Myocyte (in vitro differentiated cells): ENCODE results near the gene IRAK1. TPM values are rescaled to one million over a fixed set of nuclear protein-coding genes. Genes with fewer than 3 reads are reported as not detected.

Source experiments
- DNase-seq: peaks from one replicate; pipeline ENCODE4 v3.0.0-alpha.2; 2012; ENCODE audit warnings: low read depth
- total RNA-seq: library from RNA; depleted of rRNA; stranded (reverse); fragments of >200 nt; gene quantifications from 2 replicates; pipeline ENCODE4 v1.2.3, GENCODE V29; 2014

IRAK1 gene
- total RNA-seq, 1 donor from 2014 or later = 90.4 TPM

DNA sequence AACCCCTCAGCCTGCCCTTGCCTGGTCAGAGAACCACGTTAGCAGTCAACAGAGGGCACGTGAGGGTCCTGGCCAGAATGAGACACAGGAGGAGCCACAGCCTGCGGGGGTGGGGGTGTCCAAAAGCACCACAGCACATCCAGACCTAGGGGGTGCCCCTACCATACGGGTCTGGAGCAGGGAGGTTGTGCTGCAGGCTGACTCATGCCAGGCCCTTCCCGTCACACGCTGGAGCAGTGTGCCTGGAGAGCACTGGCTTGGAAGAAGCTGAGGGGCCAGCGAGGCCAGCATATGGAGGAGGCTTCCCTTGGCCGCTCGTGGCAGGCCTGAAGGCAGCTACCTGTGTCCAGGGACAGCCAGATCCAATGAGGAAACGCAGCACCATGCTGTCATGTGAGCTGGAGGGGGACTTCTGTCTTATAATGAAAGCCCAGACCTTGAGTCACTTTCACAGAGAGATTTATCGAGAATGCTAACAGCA is 1.5 kb upstream of the IRAK1 start:
- peak; percentile 50 for DNase-seq

GRCh38 chrX:154020536-154021115 is 924 bp upstream of the IRAK1 start:
- DNase-seq = peak; percentile 42

DNA sequence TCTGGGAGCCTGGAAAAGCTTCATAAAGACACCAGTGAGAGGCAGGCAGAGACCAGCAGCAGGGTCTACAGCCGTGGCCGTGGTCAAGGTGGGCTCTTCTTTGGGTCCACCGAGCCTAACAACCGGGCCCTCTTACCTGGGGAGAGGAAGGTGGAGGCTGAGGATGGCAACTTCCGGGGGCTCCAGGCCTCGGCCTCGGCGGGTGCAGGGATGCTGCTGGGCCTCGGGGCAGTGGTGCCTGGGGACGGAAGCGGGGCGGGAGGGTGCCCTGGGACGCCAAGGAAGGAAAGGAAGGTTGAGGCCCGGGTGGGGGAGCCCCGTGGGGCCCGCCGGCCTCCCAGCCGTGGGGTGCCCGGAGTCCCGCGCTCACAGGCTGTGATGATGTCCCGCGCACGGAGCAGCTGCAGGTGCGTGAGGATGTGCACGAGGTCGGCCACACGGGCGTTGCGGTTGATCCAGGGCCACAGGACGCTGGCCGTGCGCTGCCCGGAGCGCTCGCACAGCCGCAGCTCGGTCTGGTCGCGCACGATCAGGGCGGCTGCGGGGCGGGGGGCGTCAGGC is 561 bp downstream of the IRAK1 start:
- DNase-seq = no peak

GRCh38 chrX:154018518-154019060 is 1.1 kb downstream of the IRAK1 start:
- DNase-seq = no peak

DNA sequence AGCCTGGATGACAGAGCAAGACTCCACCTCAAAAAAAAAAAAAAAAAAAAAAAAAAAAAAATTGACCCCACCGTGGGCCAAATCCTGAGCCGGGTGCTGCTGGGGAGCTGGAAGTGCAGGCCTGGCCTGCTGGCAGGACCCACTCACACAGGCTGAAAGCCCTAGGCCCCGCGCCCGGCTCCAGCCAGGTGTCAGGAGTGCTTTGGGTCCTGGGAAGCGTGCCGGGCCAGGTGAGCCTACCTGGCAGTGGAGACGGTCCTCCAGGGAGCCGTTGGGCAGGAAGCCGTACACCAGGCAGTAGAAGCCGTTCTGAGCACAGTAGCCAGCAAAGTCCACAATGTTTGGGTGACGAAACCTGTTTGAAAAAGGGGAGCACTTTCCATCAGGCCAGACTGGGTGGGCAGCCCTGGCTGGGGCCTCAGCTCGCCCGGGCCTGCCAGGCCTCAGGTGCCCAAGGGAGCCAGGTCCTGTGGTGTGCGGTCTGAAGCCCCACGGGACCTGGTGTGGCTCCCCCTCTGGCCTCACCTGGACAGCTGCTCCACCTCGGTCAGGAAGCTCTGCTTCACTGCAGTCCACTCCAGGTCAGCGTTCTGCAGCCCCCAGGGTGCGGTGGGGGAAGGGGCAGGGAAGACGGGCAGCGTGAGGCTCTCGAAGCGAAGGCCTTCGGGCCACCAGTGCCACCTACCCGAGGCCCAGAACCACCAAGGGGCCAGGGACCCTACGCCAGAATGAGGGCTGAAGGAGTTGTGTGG is 1.8 kb downstream of the IRAK1 start:
- no peak for DNase-seq

GRCh38 chrX:154016366-154017076 is 3.2 kb downstream of the IRAK1 start:
- DNase-seq = no peak

DNA sequence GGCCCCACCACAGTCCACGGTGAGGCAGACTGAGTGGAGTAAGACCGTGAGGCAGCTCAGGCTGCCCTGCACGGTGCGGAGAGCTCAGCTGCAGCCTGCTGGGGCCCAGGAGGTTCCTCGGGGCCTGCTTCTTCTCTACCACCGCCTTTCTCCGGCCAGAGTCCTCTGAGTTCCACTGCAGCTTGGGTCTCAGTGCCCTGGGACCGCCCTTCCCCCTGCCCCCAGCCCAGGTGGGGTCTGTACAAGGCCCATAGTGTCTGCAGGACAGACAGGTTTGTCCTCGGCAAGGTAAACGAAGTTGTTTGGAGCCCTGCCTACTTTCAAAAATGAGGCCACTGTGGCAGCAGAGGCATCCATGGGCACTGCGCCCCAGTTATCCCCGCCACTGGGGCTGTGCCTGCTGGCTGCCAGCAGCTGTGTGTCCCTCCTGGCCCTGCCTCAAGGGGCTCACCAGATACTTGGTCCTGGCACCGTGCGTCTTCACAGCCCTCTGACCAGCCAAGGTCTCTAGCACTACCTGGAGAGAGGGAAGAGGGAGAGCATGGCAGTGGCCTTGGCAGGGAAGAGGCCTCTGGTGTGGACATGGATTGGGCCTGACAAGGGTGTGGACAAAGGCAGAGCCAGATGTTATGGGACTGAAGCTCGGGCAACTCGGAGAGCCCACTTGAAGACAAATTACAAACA is 4.0 kb downstream of the IRAK1 start:
- DNase-seq = no peak

- no peak for DNase-seq
Measured at GRCh38 chrX:154014429-154015380, 5.0 kb downstream of the IRAK1 start.

DNA sequence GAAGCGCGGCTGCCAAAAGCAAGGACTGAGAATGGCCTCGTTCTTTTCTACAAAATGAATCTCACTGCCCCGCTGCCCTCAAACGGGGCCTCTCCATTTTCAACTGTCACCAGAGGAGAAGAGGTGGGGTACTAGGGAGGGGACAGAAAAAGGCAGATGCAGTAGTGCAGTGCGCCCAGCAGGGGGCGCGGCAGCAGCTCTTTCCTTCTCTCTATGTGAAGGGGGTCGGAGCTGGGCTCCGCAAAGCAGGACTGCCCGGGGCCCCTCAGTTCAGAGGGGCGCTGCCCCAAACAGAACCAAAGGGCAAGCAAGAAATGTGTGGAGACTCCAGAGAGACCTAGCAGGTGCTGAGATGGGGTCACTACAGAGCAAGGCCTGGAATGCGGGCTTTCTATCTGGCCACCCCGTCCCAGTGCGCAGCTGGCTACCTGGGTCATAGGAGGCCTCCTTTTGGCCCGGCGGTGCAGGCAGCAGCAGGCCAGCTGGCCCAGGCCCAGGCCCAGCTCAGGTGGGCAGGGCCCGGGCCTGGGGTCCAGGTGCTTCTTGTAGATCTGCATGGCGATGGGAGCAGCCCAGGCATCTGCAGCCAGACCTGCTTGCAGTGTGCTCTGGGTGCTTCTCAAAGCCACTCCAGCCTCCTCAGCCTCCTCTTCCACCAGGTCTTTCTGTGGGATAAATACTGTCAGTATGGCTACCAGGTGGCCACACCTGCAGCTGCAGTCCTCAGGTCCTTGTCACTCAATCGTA is 5.9 kb downstream of the IRAK1 start:
- no peak for DNase-seq

DNA sequence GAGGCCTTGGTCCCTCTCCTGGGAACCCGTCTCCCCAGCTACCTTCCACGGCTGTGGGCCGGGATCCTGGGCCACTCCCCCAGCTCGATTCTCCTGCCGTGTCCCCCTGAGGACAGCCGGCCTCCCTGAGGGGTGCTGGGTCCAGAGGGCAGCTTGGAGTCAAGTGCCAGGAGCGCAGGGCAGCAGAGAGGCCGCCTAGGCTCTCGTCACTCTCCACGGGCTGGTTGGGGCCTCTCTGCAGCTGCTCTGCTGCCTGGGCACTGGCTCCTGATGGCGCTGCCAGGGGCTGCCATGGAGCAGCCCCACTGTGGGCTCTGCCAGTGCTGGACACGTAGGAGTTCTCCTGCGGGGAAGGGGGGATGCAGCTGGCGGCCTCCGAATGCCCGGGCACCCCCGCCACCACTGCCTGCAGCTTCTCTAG is 6.7 kb downstream of the IRAK1 start:
- DNase-seq = no peak

DNA sequence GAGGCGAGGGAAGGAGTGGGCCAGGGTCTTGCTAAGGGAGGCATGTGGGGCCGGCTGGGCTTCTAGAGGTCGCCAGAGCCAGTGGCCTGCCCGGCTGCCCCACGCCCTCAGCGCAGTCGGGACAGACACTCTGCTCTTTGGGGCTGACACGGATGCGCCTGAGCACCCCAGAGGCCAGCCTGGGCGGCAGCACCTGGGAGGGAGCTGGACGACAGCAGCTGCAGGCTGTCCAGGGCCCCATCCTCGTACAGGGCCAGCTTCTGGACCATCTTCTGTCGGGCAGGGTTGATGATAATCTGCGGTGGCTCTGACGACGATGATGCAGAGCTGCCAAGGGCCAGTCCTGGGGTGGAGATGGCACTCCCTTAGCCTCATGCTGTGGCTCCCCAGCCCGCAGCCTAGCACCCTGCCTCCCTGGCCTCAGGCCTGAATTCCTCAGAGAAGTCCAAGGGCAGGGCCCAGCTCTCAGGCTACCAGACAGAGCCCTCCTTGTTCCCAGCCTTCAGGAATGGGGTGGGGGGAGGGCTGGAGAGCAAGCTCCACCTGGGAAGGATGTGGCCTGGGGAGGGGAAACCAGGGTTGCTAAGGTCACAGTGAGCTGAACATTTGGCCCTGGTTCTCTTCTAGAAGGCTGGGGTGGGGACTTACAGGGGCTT is 7.2 kb downstream of the IRAK1 start:
- DNase-seq = no peak

DNA sequence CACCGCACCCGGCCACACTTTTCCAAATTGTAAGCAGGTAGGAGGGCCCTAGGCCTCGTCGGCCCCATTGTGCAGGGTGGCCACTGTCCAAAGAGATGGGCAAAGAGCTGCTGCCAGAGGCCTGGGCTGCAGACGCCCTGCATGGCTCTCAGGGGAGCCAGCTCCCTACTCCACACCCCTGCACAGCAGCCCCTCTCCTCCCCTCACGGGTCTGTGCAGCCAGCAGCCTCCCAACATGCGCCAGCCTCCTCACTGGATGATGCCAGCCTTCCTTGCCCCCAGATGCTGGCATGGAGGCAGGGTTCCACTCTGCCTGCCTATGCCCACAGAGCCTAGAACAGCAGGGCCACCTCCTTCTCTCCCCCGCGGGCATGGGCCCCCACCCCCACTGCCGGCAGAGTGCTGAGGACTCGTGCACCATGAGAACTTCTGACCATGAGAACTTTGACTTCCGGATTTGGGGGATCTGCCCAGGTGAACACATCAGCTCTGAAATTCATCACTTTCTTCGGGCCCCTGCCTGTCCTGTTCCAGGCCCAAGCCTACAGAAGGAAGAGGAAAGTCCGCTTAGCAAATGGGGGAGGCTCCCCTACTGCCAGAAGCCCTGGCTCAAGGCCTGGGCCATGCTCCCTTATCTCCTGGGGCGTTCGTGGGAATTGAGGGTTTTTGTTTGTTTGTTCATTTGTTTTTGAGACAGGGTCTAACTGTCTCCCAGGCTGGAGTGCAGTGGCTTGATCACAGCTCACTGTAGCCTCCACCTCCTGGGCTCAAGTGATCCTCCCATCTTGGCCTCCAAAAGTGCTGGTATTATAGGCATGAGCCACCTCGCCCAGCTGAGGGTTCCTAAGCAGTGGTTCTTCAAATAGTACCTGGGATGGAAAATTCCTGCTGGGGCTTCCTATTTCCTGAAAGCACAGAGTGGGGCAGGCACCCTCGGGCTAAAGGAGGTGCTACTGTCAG is 8.0 kb downstream of the IRAK1 start:
- DNase-seq = no peak

GRCh38 chrX:154010330-154011087 is 9.2 kb downstream of the IRAK1 start:
- DNase-seq = no peak

DNA sequence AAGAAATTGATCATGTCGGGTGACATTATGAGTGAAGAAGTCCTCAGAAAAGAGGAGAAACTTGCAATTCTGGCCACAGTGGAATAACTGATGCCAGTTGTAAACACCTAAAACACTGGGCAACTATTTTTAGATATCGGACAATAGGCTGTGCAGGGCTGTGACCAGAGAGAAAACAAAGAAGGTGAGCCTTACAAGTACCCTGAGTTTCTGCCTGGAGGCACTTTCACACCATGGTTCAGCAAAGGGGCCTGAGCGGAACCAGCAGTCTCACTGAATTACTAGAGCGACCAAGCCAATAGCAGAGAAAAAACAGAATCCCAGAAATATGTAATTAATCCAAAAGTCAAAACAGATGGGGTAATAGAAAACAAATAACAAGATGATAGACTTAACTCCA is 11.2 kb downstream of the IRAK1 start:
- no peak for DNase-seq

DNA sequence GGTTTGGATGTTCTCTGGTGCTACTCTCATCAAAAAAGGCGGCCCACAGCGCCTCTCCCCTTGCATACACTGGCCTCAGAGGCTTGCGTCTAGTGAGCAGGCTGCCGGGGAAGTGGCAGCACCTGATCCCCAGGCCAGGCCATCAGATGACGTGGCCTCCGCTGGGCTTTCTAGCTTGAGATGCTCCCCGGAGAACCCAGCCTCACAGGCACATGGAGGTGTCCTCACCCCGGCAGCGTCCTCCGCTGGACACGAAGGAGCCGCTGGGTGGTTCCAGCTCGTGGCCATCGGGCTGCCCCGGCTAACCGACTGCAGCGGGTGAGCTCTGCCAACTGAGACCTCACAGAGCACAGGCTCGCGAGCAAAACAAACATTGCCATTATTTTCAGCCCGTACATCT is 12.8 kb downstream of the IRAK1 start:
- DNase-seq = no peak

DNA sequence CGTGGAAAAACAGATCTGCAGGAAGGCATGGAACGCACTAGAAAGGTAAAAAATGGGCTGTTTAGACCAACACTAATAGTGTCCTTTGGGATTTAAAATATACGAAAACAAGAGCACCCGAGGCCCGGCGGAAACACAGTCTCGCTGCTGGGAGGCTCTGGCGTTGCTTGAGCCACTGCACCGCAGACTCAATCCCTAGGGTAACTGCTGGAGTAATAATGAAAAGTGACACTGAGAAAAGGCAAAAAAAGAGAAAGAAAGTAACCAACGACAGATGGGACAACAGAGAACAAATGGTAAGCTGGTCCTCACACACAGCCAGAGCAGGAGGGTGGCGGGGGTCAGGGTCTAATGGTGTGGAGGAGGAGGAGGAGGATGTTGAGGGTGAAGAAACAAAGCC is 15.4 kb downstream of the IRAK1 start:
- no peak for DNase-seq

DNA sequence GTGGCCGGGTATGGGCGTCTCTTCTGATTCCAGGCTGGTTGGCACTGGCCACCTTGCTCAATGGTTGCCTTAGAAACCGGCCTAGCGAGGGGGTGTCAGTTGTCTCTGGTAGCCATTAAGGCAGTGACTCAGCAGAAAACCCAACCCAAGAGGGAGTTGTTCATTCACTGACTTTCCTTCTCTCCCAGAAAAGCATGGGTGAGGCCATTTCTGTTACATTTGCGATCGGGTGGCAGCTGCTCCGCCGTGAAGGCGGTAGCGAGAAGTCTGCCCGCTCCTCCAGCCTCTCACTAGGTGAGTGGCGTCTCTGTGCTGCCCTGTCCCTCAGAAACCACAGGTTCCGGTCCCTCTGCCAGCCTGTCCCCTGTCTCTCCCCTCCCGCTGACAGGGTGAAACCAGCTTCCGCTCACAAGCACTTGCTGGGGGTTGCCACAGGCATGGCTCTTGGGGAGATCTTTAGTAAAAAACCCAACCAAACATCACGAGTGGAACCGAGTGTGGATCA is 17.4 kb downstream of the IRAK1 start:
- DNase-seq = peak; percentile 89
